Globus pallidus (tissue), 1 donor: Measurements from ENCODE around the gene DESI2.

Experiments used
- DNase-seq: peaks from one replicate; pipeline ENCODE4 v3.0.0-alpha.2; 2015; ENCODE audit warnings: low spot score

Gene DESI2

DNA sequence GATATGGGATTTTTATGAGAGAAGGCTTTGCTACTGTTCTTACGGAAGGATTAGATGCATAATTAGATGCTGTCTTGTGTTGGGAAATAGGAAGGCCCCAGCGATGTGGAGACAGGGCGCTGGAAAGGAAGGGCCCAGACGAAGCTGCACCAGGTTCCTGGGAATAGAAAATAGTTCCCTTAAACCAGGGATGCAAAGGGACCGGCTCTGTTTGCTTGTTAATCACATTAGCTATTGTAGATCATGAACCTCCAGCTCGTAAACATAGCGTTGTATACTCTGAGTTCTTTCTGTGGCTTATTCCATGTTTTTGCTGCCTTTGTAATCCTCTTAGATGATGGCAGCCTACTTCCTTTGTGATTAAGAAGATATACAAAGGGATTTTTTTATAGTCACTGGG, 102.7 kb downstream of the DESI2 start:
- no peak for DNase-seq

DNA sequence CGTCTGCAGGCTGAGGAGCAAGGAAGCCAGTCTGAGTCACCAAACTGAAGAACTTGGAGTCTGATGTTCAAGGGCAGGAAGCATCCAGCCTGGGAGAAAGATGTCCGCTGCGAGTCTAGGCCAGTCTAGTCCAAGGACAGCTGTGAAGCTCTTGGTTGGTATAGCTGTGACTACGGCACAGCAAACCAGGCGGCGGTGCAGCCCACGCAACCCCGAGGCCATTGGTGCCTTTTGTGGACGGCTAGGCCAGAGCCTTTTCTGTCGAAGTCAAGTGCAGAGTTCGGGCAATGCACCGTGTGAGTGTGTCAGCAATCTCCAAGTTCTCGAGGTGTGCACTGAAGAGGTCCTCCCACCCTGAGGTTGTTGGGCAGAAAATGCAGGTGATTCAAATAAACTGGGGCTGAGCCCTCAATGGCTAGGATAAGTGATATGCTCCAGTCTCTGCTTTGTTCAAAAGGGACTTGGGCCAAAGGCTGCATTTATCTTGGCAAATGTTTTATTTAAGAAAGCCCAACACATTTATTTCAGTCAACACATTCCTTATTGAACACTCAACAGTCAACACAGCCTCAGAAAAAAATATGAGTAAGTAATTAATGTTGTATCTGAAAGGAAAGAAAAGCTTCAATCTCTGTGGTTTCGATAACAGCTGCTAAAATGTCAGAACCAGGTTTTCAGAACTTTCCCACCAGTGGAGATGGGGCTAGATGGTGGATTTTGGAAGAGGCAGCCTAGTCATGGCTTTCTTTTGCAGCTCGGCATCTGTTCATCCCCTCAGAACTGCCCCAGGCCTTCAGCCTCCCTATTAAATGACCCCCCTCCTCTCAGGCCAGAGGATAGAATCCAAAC, 104.4 kb downstream of the DESI2 start:
- DNase-seq = no peak
